ENCODE data around the gene MEIS2.
"Not testable (repeated sequence)": the region's sequence is repeated elsewhere in the genome, so short reads cannot be mapped to it uniquely, and the experiment has no call there.

The MEIS2 gene

GRCh38 chr15:37004373-37004869 lies 95.9 kb downstream of the MEIS2 start:
- ATAC-seq (no peak), DNase-seq (no peak)
- Mint-ChIP-seq H3K4me3 (no peak overlapping the region), H3K4me1 (no peaks in the 10 kb centered on the region), H3K27ac (no peak overlapping the region), H3K27me3 (no peaks in the 10 kb centered on the region), H3K9me3 (peaks cover 0 to 11% of the 10 kb centered on the region in 2 donors)

GRCh38 chr15:37002041-37002672 lies 98.2 kb downstream of the MEIS2 start:
- ATAC-seq (no peak), DNase-seq (no peak)
- H3K4me1 Mint-ChIP-seq, result no peaks in the 10 kb centered on the region
- no peak overlapping the region for H3K4me3 Mint-ChIP-seq
- no peak overlapping the region for H3K27ac Mint-ChIP-seq
- H3K9me3 Mint-ChIP-seq, result peaks cover 0 to 18% of the 10 kb centered on the region in 2 donors
- peaks cover 7% of the 10 kb centered on the region for H3K27me3 Mint-ChIP-seq

GRCh38 chr15:37001417-37001816 lies 98.9 kb downstream of the MEIS2 start:
- Mint-ChIP-seq H3K4me3 (no peak overlapping the region), H3K27ac (no peak overlapping the region)
- ATAC-seq, result no peak

GRCh38 chr15:36999778-37000177 lies 100.6 kb downstream of the MEIS2 start:
- Mint-ChIP-seq H3K4me3 (no peak overlapping the region), H3K27ac (no peak overlapping the region), H3K4me1 (no peaks in the 10 kb centered on the region), H3K27me3 (peaks cover 7% of the 10 kb centered on the region), H3K9me3 (peaks cover 0 to 18% of the 10 kb centered on the region in 2 donors)
- DNase-seq (no peak), ATAC-seq (no peak)

More at GRCh38 chr15:37001417-37001816, 98.9 kb downstream of the MEIS2 start:
- H3K9me3 Mint-ChIP-seq, result peaks cover 0 to 18% of the 10 kb centered on the region in 2 donors
- no peak for DNase-seq
- H3K27me3 Mint-ChIP-seq, result peaks cover 7% of the 10 kb centered on the region
- no peaks in the 10 kb centered on the region for H3K4me1 Mint-ChIP-seq

GRCh38 chr15:36996538-36997181 lies 103.7 kb downstream of the MEIS2 start:
- no peak for DNase-seq
- Mint-ChIP-seq H3K27me3 (peaks cover 7% of the 10 kb centered on the region), H3K4me3 (no peak overlapping the region), H3K27ac (no peak overlapping the region), H3K4me1 (no peaks in the 10 kb centered on the region), H3K9me3 (peaks cover 0 to 18% of the 10 kb centered on the region in 2 donors)
- no peak for ATAC-seq

GRCh38 chr15:36996121-36996520 lies 104.2 kb downstream of the MEIS2 start:
- no peak for ATAC-seq
- DNase-seq, result no peak
- H3K4me3 Mint-ChIP-seq, result no peak overlapping the region
- no peaks in the 10 kb centered on the region for H3K4me1 Mint-ChIP-seq
- no peak overlapping the region for H3K27ac Mint-ChIP-seq
- peaks cover 0 to 17% of the 10 kb centered on the region in 2 donors for H3K9me3 Mint-ChIP-seq
- H3K27me3 Mint-ChIP-seq, result peaks cover 7% of the 10 kb centered on the region

GRCh38 chr15:36994790-36995189 lies 105.6 kb downstream of the MEIS2 start:
- H3K9me3 Mint-ChIP-seq, result peaks cover 0 to 7% of the 10 kb centered on the region in 2 donors
- H3K4me1 Mint-ChIP-seq, result no peaks in the 10 kb centered on the region

GRCh38 chr15:36992454-36992853 lies 107.9 kb downstream of the MEIS2 start:
- DNase-seq (no peak), ATAC-seq (no peak)
- Mint-ChIP-seq H3K4me1 (no peaks in the 10 kb centered on the region), H3K4me3 (no peak overlapping the region), H3K27me3 (no peaks in the 10 kb centered on the region), H3K27ac (no peak overlapping the region), H3K9me3 (no peaks in the 10 kb centered on the region)

More at GRCh38 chr15:36994790-36995189, 105.6 kb downstream of the MEIS2 start:
- H3K4me3 Mint-ChIP-seq, result no peak overlapping the region
- no peak overlapping the region for H3K27ac Mint-ChIP-seq
- no peak for DNase-seq
- H3K27me3 Mint-ChIP-seq, result peaks cover 7% of the 10 kb centered on the region
- ATAC-seq, result no peak

GRCh38 chr15:36988947-36989346 lies 111.4 kb downstream of the MEIS2 start:
- Mint-ChIP-seq H3K9me3 (peaks cover 11 to 20% of the 10 kb centered on the region in 2 donors), H3K27ac (no peak overlapping the region), H3K4me3 (no peak overlapping the region), H3K4me1 (no peaks in the 10 kb centered on the region), H3K27me3 (no peaks in the 10 kb centered on the region)
- DNase-seq, result no peak
- ATAC-seq, result no peak

GRCh38 chr15:36982430-36982829 lies 117.9 kb downstream of the MEIS2 start:
- no peak overlapping the region for H3K4me3 Mint-ChIP-seq
- DNase-seq (no peak), ATAC-seq (no peak)
- no peak overlapping the region for H3K27ac Mint-ChIP-seq
- H3K4me1 Mint-ChIP-seq, result no peaks in the 10 kb centered on the region
- no peaks in the 10 kb centered on the region for H3K27me3 Mint-ChIP-seq
- H3K9me3 Mint-ChIP-seq, result peaks cover 14 to 25% of the 10 kb centered on the region in 2 donors

GRCh38 chr15:36980281-36980680 lies 120.1 kb downstream of the MEIS2 start:
- not testable (repeated sequence) for H3K4me1 Mint-ChIP-seq, H3K27ac Mint-ChIP-seq, H3K27me3 Mint-ChIP-seq, DNase-seq, ATAC-seq, H3K4me3 Mint-ChIP-seq
- peaks cover 8 to 18% of the 10 kb centered on the region in 2 donors for H3K9me3 Mint-ChIP-seq

GRCh38 chr15:36978625-36979024 lies 121.7 kb downstream of the MEIS2 start:
- no peaks in the 10 kb centered on the region for H3K27me3 Mint-ChIP-seq
- H3K4me3 Mint-ChIP-seq, result no peak overlapping the region
- no peak for DNase-seq
- no peaks in the 10 kb centered on the region for H3K4me1 Mint-ChIP-seq
- H3K9me3 Mint-ChIP-seq, result peaks cover 0 to 4% of the 10 kb centered on the region in 2 donors
- no peak for ATAC-seq
- no peak overlapping the region for H3K27ac Mint-ChIP-seq

GRCh38 chr15:36978126-36978525 lies 122.2 kb downstream of the MEIS2 start:
- no peak overlapping the region for H3K4me3 Mint-ChIP-seq
- H3K27ac Mint-ChIP-seq, result no peak overlapping the region
- no peaks in the 10 kb centered on the region for H3K27me3 Mint-ChIP-seq
- no peak for DNase-seq
- ATAC-seq, result no peak
- peaks cover 0 to 4% of the 10 kb centered on the region in 2 donors for H3K9me3 Mint-ChIP-seq
- H3K4me1 Mint-ChIP-seq, result no peaks in the 10 kb centered on the region

GRCh38 chr15:36977659-36978058 lies 122.7 kb downstream of the MEIS2 start:
- H3K27me3 Mint-ChIP-seq, result no peaks in the 10 kb centered on the region
- H3K4me3 Mint-ChIP-seq, result no peak overlapping the region
- H3K4me1 Mint-ChIP-seq, result no peaks in the 10 kb centered on the region
- ATAC-seq (no peak), DNase-seq (no peak)
- H3K9me3 Mint-ChIP-seq, result peaks cover 0 to 4% of the 10 kb centered on the region in 2 donors
- no peak overlapping the region for H3K27ac Mint-ChIP-seq

- ATAC-seq, result no peak
- Mint-ChIP-seq H3K4me3 (no peak overlapping the region), H3K9me3 (no peaks in the 10 kb centered on the region), H3K4me1 (no peaks in the 10 kb centered on the region), H3K27ac (no peak overlapping the region), H3K27me3 (no peaks in the 10 kb centered on the region)
- no peak for DNase-seq
These were observed 127.6 kb downstream of the MEIS2 start for GRCh38 chr15:36972704-36973103.

- ATAC-seq (no peak), DNase-seq (no peak)
- no peak overlapping the region for H3K27ac Mint-ChIP-seq
These were observed 129.8 kb downstream of the MEIS2 start for GRCh38 chr15:36970522-36970921.

More at GRCh38 chr15:36970522-36970921, 129.8 kb downstream of the MEIS2 start:
- no peaks in the 10 kb centered on the region for H3K4me1 Mint-ChIP-seq
- H3K27me3 Mint-ChIP-seq, result no peaks in the 10 kb centered on the region
- no peak overlapping the region for H3K4me3 Mint-ChIP-seq
- no peaks in the 10 kb centered on the region for H3K9me3 Mint-ChIP-seq

Data from stimulated activated naive CD8-positive, alpha-beta T cell treated with anti-CD3 and anti-CD28 coated beads, Interleukin-15, amount 100 ng/mL, for 72 hours (primary cell).